Ovary (tissue), 9 donors: ENCODE measurements around the gene TMUB1. TPM values are rescaled to one million over a fixed set of nuclear protein-coding genes. Genes with fewer than 3 reads are reported as not detected.

Experiments used
- DNase-seq, 5 donors: peaks; one replicate each; pipeline ENCODE4 v3.0.0-alpha.2; 2019 to 2020
- H3K27ac ChIP-seq, 2 donors: fragments of 200-600 bp; one replicate each; pipeline versions ENCODE4 v1.5.1 to v1.8.0; 2019 to 2022
- H3K27me3 ChIP-seq: fragments of 200-600 bp; one replicate; pipeline ENCODE4 v1.8.0; 2022
- H3K36me3 ChIP-seq: fragments of 200-600 bp; sonication (generic); one replicate; pipeline ENCODE4 v1.5.1; 2019
- H3K4me1 ChIP-seq: one replicate; pipeline ENCODE4 v1.8.1; 2013; ENCODE audit warnings: mild to moderate bottlenecking, moderate library complexity; ENCODE audit not compliant: insufficient read depth
- H3K4me3 ChIP-seq: fragments of 200-600 bp; sonication (generic); one replicate; pipeline ENCODE4 v1.5.1; 2017
- H3K9me3 ChIP-seq, 2 donors: fragments of 200-600 bp in 1 of 2; sonication (generic) in 1 of 2; one replicate each; pipeline versions ENCODE4 v1.5.1 to v1.8.1; 2013 to 2019; ENCODE audit warnings: mild to moderate bottlenecking in 1 of 2, moderate library complexity in 1 of 2
- EP300 ChIP-seq: sonication (generic); formaldehyde crosslinking; IDR thresholded peaks from one replicate; pipeline ENCODE4 v1.6.1; 2017; ENCODE audit warnings: antibody characterized with exemption
- POLR2A ChIP-seq: fragments of 450-650 bp; IDR thresholded peaks from one replicate; pipeline ENCODE4 v1.6.1; 2017; ENCODE audit warnings: antibody characterized with exemption, mild to moderate bottlenecking, moderate library complexity
- WGBS, 3 donors: extraction: QIAGEN DNeasy Blood & Tissue Kit in 1 of 3; methylation state at CpG; one replicate each; pipeline versions ENCODE4 v1.1.5 to v1.1.7; 2013 to 2017; 5-methylcytosine and 5-hydroxymethylcytosine counted together
- intact Hi-C, 4 donors: fragments of 100-400 bp; cut with DNase I; formaldehyde crosslinking; loops; one replicate each; pipeline versions ENCODE4 v1.11.0 to v1.15.1; 2022 to 2023
- polyA plus RNA-seq, 2 donors: library from polyadenylated mRNA; stranded (reverse); fragments of 200-250 nt in 1 of 2; fragments of 350-450 nt in 1 of 2; fragmentation: Illumina TruSeq in 1 of 2; extraction: RNeasy Lipid Tissue Mini Kit (QIAGEN cat#74804) in 1 of 2; gene quantifications; one replicate each; pipeline ENCODE4 v1.2.3, GENCODE V29; 2013 to 2014
- total RNA-seq, 7 donors: library from RNA; depleted of rRNA in 2 of 7; stranded (reverse); fragments of >200 nt in 2 of 7; fragmentation: NEBNext Ultra II Directional in 3 of 7; extraction: Animal tissue kit (Norgen Biotek cat#: 25700) in 3 of 7; gene quantifications; one replicate each; pipeline versions ENCODE4 v1.1.0 to v1.2.4, GENCODE V29; 2016 to 2023
- TF ChIP-seq, protein P1 (sequence below), 3 donors: fragments of 450-650 bp in 2 of 3; fragments of 200-600 bp in 1 of 3; IDR thresholded peaks; one replicate each; pipeline versions ENCODE4 v1.5.1 to v1.8.0; 2016 to 2022; ENCODE audit warnings: antibody characterized with exemption in 3 of 3, mild to moderate bottlenecking in 1 of 3
- donor health status: DM: no; HTN: no; CAD: no; lungs with moderate emphysema.
- donor health status: DM: no; HTN: no; CAD: no.
- donor health status: Bipolar disorder and iron deficiency.
- donor health status: DM: yes; HTN: yes; CAD: no.
- donor health status: DM: no; HTN: no; CAD: no.
- donor health status: DM: yes; HTN: yes; CAD: no.

Gene TMUB1
- total and polyA plus RNA-seq, 9 donors, result 1.9 to 40.3 (median 28.8) TPM

DNA sequence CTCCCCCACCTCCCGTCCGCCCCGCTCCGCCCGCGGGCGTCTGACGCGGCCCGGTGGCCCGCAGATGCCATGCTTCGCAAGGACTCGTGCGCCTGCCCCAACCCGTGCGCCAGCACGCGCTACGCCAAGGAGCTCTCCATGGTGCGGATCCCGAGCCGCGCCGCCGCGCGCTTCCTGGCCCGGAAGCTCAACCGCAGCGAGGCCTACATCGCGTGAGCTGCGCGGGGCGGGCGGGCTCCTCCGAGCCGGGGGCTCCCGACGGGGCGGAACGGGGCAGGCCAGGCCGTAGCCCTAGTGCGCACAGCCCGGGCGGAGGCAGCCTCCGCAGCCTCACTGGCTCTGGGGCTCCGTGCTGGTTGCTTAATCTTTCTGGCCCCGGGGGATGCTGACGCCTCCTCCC is 32.2 kb downstream of the TMUB1 start:
- TF ChIP-seq EP300, result no peak
- TF ChIP-seq, protein P1, sequence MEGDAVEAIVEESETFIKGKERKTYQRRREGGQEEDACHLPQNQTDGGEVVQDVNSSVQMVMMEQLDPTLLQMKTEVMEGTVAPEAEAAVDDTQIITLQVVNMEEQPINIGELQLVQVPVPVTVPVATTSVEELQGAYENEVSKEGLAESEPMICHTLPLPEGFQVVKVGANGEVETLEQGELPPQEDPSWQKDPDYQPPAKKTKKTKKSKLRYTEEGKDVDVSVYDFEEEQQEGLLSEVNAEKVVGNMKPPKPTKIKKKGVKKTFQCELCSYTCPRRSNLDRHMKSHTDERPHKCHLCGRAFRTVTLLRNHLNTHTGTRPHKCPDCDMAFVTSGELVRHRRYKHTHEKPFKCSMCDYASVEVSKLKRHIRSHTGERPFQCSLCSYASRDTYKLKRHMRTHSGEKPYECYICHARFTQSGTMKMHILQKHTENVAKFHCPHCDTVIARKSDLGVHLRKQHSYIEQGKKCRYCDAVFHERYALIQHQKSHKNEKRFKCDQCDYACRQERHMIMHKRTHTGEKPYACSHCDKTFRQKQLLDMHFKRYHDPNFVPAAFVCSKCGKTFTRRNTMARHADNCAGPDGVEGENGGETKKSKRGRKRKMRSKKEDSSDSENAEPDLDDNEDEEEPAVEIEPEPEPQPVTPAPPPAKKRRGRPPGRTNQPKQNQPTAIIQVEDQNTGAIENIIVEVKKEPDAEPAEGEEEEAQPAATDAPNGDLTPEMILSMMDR (IDR thresholded peaks at IDR 0.05), result no peak
- TF ChIP-seq POLR2A, result no peak
- H3K27ac ChIP-seq, result no peak overlapping the region
- DNase-seq, result peak; percentile 60 to 83 (median 69)
- peaks cover 3% of the 10 kb centered on the region for H3K4me1 ChIP-seq
- intact Hi-C loops, result no loop called here
- H3K36me3 ChIP-seq, result no peaks in the 10 kb centered on the region
- no peaks in the 10 kb centered on the region for H3K9me3 ChIP-seq
- 0 to 1% (median 1%) methylated on average over 34 to 50 of the region's 50 CpGs for WGBS, 3 donors
- no peaks in the 10 kb centered on the region for H3K27me3 ChIP-seq
- no peak overlapping the region for H3K4me3 ChIP-seq

DNA sequence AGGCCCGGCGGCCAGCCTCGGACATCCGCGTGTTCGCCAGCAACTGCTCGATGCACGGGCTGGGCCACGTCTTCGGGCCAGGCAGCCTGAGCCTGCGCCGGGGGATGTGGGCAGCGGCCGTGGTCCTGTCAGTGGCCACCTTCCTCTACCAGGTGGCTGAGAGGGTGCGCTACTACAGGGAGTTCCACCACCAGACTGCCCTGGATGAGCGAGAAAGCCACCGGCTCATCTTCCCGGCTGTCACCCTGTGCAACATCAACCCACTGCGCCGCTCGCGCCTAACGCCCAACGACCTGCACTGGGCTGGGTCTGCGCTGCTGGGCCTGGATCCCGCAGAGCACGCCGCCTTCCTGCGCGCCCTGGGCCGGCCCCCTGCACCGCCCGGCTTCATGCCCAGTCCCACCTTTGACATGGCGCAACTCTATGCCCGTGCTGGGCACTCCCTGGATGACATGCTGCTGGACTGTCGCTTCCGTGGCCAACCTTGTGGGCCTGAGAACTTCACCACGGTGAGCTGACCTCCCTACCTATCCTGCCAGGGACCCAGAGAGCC is 34.3 kb downstream of the TMUB1 start:
- no peak for TF ChIP-seq EP300
- TF ChIP-seq POLR2A, result no peak
- TF ChIP-seq, protein P1 (IDR thresholded peaks at IDR 0.05), result no peak
- H3K27me3 ChIP-seq, result no peaks in the 10 kb centered on the region
- peaks cover 3% of the 10 kb centered on the region for H3K4me1 ChIP-seq
- DNase-seq, result no peak
- WGBS, 3 donors, result 82 to 89% (median 87%) methylated on average over 38 of the region's 38 CpGs
- intact Hi-C loops, result no loop called here
- H3K27ac ChIP-seq, result no peak overlapping the region
- H3K4me3 ChIP-seq, result no peak overlapping the region
- H3K9me3 ChIP-seq, result no peaks in the 10 kb centered on the region
- H3K36me3 ChIP-seq, result no peaks in the 10 kb centered on the region

DNA sequence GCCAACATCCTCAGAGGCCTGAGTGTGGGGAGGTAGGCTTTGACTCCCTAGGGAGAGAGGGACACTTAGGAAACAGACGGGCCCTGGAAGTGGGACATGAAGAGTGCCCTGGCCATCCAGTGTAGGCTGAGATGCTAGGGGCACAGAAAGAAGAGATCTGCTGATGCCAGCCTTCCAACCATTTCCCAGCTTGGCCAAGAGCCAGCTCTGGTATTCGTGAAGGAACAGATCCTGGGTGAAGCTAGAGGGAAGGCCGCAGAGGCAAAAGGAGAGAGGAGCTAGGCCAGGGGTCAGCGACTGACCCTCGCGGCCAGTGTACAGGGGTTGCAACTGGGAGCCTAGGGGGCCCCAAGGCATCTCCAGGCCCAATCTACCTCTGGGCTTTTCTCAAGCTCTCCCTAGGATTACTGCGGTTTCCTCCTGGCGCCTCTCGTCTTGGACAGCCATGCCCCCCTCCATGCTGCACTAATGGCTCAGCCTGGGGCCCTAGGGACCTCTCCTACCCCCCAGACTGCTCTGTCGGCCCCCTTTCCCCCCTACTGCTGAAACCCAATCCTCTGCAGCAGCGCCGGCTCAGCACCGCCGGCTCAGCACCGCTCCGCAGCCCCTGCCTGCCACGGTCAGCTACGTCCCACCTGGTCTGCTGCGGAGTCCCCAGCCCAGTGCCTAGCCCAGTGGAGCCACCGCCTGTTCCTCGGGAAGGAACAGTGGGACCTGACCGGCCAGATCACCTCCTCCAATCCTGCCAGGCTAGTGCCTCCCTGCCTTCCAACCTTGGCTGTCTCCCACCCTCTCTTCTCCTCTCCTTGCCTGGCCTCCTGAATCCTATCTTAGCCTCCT is 35.1 kb downstream of the TMUB1 start, which contains the start of gene ASIC3:
Gene ASIC3, plus strand, starts transcription at position 556 of the 840 bp plus-strand sequence. CDS start 355 bp downstream, outside the sequence.
- no peak for TF ChIP-seq POLR2A
- TF ChIP-seq EP300, result no peak
- TF ChIP-seq, protein P1 (IDR thresholded peaks at IDR 0.05), result no peak
- no peak within 1 kb of the TSS for H3K4me3 ChIP-seq
- no peaks in the 10 kb centered on the region for H3K9me3 ChIP-seq
- H3K4me1 ChIP-seq, result peaks cover 3% of the 10 kb centered on the region
- H3K36me3 ChIP-seq, result no peaks in the 10 kb centered on the region
- intact Hi-C loops, result no loop called here
- WGBS, 3 donors, result 60 to 70% (median 67%) methylated on average over 22 of the region's 22 CpGs
- no peaks in the 10 kb centered on the region for H3K27me3 ChIP-seq
- no peak within 1 kb of the TSS for H3K27ac ChIP-seq
- DNase-seq, result no peak

- no peak overlapping the region for H3K27ac ChIP-seq
- intact Hi-C loops, result no loop called here
- no peak for TF ChIP-seq POLR2A
- TF ChIP-seq, protein P1 (IDR thresholded peaks at IDR 0.05), result no peak
- TF ChIP-seq EP300, result no peak
- H3K9me3 ChIP-seq, result no peaks in the 10 kb centered on the region
- no peaks in the 10 kb centered on the region for H3K36me3 ChIP-seq
- 26 to 32% (median 28%) methylated on average over 14 of the region's 14 CpGs for WGBS, 3 donors
- H3K4me1 ChIP-seq, result peaks cover 3% of the 10 kb centered on the region
- H3K4me3 ChIP-seq, result no peak overlapping the region
- no peaks in the 10 kb centered on the region for H3K27me3 ChIP-seq
- DNase-seq, result peak in 2 of 5 donors; percentile 59 to 61
Measured at GRCh38 chr7:151046603-151047573, 36.4 kb downstream of the TMUB1 start.
